DND-41 (cell line): ENCODE measurements around the gene ACR.

ENCODE experiments used
- ATAC-seq: fragments of 200-7000 bp; cut with Tn5 transposase; 3 replicates; pipeline ENCODE4 v1.9.1; 2021; ENCODE audit warnings: low read depth; ENCODE audit not compliant: insufficient read depth
- DNase-seq: peaks from one replicate; pipeline ENCODE4 v3.0.0-alpha.2; 2020
- H2AFZ ChIP-seq: 2 replicates; pipeline ENCODE4 v1.6.0; 2012; ENCODE audit warnings: low read depth, low read length
- H3K27ac ChIP-seq: 2 replicates; pipeline ENCODE4 v1.5.1; 2012; ENCODE audit warnings: low read length, inconsistent platforms
- H3K27me3 ChIP-seq: fragments of 200-600 bp; sonication (generic); 2 replicates; pipeline ENCODE4 v1.6.0; 2012; ENCODE audit warnings: low read length, mild to moderate bottlenecking, inconsistent platforms; ENCODE audit not compliant: insufficient read depth, poor library complexity
- H3K36me3 ChIP-seq: 2 replicates; pipeline ENCODE4 v1.5.1; 2012; ENCODE audit warnings: low read length, inconsistent platforms; ENCODE audit not compliant: insufficient read depth
- H3K4me1 ChIP-seq: 2 replicates; pipeline ENCODE4 v1.5.1; 2012; ENCODE audit warnings: mild to moderate bottlenecking, low read length; ENCODE audit not compliant: insufficient read depth
- H3K4me2 ChIP-seq: 2 replicates; pipeline ENCODE4 v1.6.0; 2012; ENCODE audit warnings: mild to moderate bottlenecking, moderate library complexity, low read length, inconsistent platforms; ENCODE audit not compliant: insufficient read depth
- H3K4me3 ChIP-seq, 2 experiments: fragments of 200-600 bp in 1 of 2; shearing (Covaris generic) in 1 of 2; 2 replicates each; pipeline ENCODE4 v1.5.1; 2012 to 2016; ENCODE audit warnings: inconsistent platforms in 2 of 2, low read length in 2 of 2, mild to moderate bottlenecking in 2 of 2, low read depth in 1 of 2, moderate library complexity in 1 of 2
- H3K79me2 ChIP-seq: 2 replicates; pipeline ENCODE4 v1.6.0; 2012; ENCODE audit warnings: low read length, inconsistent platforms; ENCODE audit not compliant: insufficient read depth
- H3K9ac ChIP-seq: 2 replicates; pipeline ENCODE4 v1.6.0; 2012; ENCODE audit warnings: low read depth, mild to moderate bottlenecking, inconsistent platforms, low read length, moderate library complexity
- H3K9me3 ChIP-seq: 2 replicates; pipeline ENCODE4 v1.5.1; 2012; ENCODE audit warnings: low read length, moderate library complexity, mild to moderate bottlenecking, inconsistent platforms; ENCODE audit not compliant: insufficient read depth, severe bottlenecking
- H4K20me1 ChIP-seq: 2 replicates; pipeline ENCODE4 v1.6.0; 2012; ENCODE audit warnings: low read length; ENCODE audit not compliant: insufficient read depth
- EZH2 ChIP-seq: IDR thresholded peaks from 3 replicates; pipeline ENCODE4 v1.6.1; 2012; ENCODE audit warnings: borderline replicate concordance, low read depth, mild to moderate bottlenecking, moderate library complexity, low read length, inconsistent platforms; ENCODE audit not compliant: severe bottlenecking
- TF ChIP-seq, protein P1 (sequence below): IDR thresholded peaks from 2 replicates; pipeline ENCODE4 v1.5.1; 2012; ENCODE audit warnings: borderline replicate concordance, low read length, moderate library complexity, mild to moderate bottlenecking; ENCODE audit not compliant: poor library complexity, severe bottlenecking; ENCODE audit errors: extremely low read depth

Gene ACR

DNA sequence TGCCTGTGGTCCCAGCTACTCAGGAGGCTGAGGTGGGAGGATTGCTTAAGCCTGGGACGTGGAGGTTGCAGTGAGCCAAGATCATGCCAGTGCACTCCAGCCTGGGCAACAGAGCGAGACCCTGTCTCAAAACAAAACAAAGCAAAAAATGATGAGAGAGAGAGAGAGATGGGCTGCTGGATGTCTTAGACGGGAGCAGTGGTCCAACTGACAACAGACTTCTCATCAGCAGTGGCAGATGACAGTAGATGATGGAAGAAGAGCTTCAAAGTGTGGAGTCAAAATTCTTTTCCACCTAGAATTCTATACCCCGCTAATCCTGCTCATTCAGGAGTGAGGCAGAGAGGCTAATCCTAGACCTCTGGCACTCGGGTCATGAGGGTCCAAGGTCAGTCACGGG lies 29.0 kb upstream of the ACR start:
- no peak for TF ChIP-seq EZH2
- TF ChIP-seq, protein P1, sequence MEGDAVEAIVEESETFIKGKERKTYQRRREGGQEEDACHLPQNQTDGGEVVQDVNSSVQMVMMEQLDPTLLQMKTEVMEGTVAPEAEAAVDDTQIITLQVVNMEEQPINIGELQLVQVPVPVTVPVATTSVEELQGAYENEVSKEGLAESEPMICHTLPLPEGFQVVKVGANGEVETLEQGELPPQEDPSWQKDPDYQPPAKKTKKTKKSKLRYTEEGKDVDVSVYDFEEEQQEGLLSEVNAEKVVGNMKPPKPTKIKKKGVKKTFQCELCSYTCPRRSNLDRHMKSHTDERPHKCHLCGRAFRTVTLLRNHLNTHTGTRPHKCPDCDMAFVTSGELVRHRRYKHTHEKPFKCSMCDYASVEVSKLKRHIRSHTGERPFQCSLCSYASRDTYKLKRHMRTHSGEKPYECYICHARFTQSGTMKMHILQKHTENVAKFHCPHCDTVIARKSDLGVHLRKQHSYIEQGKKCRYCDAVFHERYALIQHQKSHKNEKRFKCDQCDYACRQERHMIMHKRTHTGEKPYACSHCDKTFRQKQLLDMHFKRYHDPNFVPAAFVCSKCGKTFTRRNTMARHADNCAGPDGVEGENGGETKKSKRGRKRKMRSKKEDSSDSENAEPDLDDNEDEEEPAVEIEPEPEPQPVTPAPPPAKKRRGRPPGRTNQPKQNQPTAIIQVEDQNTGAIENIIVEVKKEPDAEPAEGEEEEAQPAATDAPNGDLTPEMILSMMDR: no peak
- Histone ChIP-seq H3K4me2 (no peak overlapping the region), H3K9me3 (no peaks in the 10 kb centered on the region), H3K4me1 (no peaks in the 10 kb centered on the region), H3K27ac (no peak overlapping the region), H2AFZ (no peak overlapping the region), H3K36me3 (no peaks in the 10 kb centered on the region), H3K79me2 (no peaks in the 10 kb centered on the region), H3K9ac (no peak overlapping the region), H3K4me3 (no peak overlapping the region), H3K27me3 (no peaks in the 10 kb centered on the region), H4K20me1 (0 out of 2 replicates have a peak, but pooled peaks cover 7% of the 10 kb centered on the region)
- DNase-seq: no peak
- no peak for ATAC-seq

DNA sequence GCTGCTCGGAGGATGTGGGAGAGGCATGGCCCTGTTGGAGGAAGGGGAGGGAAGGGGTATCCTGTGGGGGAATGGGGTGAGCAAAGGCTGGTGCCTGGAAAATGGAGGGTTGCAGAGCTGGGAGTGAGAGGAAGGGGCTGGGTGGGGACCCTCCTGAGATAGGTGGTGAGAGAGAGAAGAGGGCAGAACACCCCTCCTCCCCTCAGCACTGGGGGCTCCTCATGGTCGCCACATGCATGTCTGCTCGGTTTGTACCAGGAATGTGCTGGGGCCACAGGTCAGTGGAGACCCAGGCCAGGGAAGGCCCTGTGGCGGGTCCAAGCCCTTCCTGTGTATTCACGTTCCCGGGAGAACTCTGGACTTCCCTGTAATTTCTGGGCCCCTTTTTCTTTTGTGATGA lies 27.8 kb upstream of the ACR start:
- H4K20me1 ChIP-seq: 0 out of 2 replicates have a peak, but pooled peaks cover 14% of the 10 kb centered on the region
- no peak overlapping the region for H2AFZ ChIP-seq
- H3K4me3 ChIP-seq: no peak overlapping the region
- DNase-seq (no peak), ATAC-seq (no peak)
- H3K4me1 ChIP-seq: no peaks in the 10 kb centered on the region
- no peak overlapping the region for H3K4me2 ChIP-seq
- no peaks in the 10 kb centered on the region for H3K36me3 ChIP-seq
- no peaks in the 10 kb centered on the region for H3K9me3 ChIP-seq
- no peaks in the 10 kb centered on the region for H3K79me2 ChIP-seq
- H3K9ac ChIP-seq: no peak overlapping the region
- TF ChIP-seq, protein P1: no peak
- TF ChIP-seq EZH2: no peak
- H3K27me3 ChIP-seq: no peaks in the 10 kb centered on the region
- no peak overlapping the region for H3K27ac ChIP-seq

DNA sequence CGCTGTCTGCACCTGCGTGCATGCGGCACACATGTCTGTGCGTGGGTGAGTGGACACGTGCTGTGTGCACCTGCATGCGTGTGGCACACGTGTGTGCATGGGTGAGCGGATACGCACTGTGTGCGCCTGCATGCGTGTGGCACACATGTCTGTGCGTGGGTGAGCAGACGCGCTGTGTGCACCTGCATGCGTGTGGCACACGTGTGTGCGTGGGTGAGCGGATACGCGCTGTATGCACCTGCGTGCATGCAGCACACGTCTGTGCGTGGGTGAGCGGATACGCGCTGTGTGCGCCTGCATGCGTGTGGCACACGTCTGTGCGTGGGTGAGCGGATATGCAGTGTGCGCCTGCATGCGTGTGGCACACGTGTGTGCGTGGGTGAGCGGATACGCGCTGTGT lies 27.1 kb upstream of the ACR start:
- Histone ChIP-seq H3K27me3 (no peaks in the 10 kb centered on the region), H3K4me2 (no peak overlapping the region), H3K4me3 (no peak overlapping the region), H3K36me3 (no peaks in the 10 kb centered on the region), H3K79me2 (no peaks in the 10 kb centered on the region), H2AFZ (no peak overlapping the region), H3K4me1 (no peaks in the 10 kb centered on the region), H3K9me3 (no peaks in the 10 kb centered on the region), H4K20me1 (0 out of 2 replicates have a peak, but pooled peaks cover 14% of the 10 kb centered on the region), H3K27ac (no peak overlapping the region), H3K9ac (no peak overlapping the region)
- DNase-seq (no peak), ATAC-seq (no peak; the same call in 2 of the 3 replicates)
- no peak for TF ChIP-seq EZH2
- TF ChIP-seq, protein P1: no peak
